ENCODE data around the gene ECSIT. TPM values are rescaled to one million over a fixed set of nuclear protein-coding genes. Genes with fewer than 3 reads are reported as not detected.

Gene ECSIT
- total RNA-seq, 4 donors from 2014 or later: 40.4 to 65.7 (median 57.8) TPM

DNA sequence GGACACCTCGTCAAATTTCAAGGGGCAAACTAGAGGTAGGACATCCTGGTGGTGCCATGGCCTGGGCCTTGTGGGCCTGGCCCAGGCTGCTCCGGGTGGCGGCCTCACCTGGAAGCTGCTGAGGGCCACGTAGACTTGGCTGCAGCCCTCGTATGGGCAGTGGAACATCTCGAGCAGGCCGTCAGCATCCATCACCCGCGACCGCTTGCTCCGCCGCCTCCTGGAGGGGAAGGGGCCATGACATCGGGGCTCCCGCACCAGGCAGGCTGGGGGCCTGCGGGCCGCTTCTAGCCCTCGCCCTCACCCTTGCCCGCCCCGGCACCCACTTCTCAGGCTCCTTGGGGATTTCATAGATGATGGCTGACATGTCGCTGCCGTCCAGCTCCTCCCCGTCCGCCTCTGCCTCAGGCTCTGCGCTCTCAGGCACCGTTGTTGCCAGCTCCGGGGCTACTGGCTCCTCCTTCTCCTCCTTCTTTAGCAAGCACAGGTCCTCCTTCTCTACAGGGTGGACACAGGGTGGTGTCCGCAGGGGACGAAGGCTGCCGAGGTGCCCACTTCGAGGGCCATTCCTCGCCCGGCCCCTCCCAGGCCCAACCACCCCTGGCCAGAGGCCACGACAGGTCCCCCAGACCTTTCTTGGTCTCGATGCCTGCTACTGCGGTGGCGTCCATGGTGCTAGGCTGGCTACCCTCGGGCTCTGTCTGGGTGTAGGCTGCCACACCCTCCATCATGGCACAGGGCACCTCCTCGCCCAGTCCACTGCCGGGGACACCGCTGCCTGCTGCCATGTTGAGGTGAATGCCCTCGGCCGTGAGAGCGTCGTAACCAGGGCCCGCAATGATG, 42.1 kb downstream of the ECSIT start:
- Histone ChIP-seq H3K4me1 (peaks cover 18% of the 10 kb centered on the region), H3K27me3 (peaks cover 23% of the 10 kb centered on the region), H3K4me3 (no peak overlapping the region), H3K27ac (no peak overlapping the region), H3K9me3 (no peaks in the 10 kb centered on the region), H3K36me3 (peaks cover 42% of the 10 kb centered on the region)
- WGBS: 77% methylated on average over 27 of the region's 45 CpGs
- DNase-seq (ENCODE audit: low spot score in 2 of 2): no peak
- TF ChIP-seq EP300 (IDR thresholded peaks at IDR 0.05) (no peak), POLR2AphosphoS5 (IDR thresholded peaks at IDR 0.05) (no peak), POLR2A (IDR thresholded peaks at IDR 0.05) (no peak)
- TF ChIP-seq, protein P1, sequence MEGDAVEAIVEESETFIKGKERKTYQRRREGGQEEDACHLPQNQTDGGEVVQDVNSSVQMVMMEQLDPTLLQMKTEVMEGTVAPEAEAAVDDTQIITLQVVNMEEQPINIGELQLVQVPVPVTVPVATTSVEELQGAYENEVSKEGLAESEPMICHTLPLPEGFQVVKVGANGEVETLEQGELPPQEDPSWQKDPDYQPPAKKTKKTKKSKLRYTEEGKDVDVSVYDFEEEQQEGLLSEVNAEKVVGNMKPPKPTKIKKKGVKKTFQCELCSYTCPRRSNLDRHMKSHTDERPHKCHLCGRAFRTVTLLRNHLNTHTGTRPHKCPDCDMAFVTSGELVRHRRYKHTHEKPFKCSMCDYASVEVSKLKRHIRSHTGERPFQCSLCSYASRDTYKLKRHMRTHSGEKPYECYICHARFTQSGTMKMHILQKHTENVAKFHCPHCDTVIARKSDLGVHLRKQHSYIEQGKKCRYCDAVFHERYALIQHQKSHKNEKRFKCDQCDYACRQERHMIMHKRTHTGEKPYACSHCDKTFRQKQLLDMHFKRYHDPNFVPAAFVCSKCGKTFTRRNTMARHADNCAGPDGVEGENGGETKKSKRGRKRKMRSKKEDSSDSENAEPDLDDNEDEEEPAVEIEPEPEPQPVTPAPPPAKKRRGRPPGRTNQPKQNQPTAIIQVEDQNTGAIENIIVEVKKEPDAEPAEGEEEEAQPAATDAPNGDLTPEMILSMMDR (IDR thresholded peaks at IDR 0.05): no peak

DNA sequence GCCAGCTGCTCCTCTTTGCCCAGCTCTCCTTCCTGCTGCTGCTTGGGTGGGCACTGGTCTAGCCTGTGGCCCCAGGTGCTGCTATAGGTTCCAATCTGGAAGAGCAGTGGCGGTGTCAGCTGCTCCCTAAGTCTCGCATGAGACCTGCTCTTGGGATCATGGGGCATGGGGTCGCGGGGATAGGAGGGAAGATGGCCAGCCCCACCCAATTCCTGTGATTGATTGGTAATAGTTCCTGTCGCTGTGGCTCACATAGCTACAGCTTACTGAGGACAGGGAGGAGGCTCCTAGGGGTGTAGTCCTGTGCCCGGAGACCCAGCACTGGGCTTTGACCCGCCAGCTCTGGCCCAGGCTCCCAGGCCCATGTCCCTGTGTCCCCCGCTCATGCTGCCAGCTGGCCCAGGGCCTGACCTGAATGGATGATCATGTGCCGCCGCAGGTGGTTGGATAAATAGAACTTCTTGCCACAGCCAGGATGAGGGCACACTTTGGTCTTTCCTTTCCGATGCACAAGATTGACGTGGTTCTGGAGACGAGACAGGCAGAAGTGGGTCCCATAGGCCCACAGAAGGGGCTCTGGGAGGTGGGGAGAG, 43.6 kb downstream of the ECSIT start:
- Histone ChIP-seq H3K27ac (no peak overlapping the region), H3K4me1 (peaks cover 31% of the 10 kb centered on the region), H3K27me3 (peaks cover 38% of the 10 kb centered on the region), H3K4me3 (no peak overlapping the region), H3K9me3 (no peaks in the 10 kb centered on the region), H3K36me3 (peaks cover 33% of the 10 kb centered on the region)
- 96% methylated on average over 13 of the region's 13 CpGs for WGBS
- TF ChIP-seq POLR2A (IDR thresholded peaks at IDR 0.05) (no peak), POLR2AphosphoS5 (IDR thresholded peaks at IDR 0.05) (no peak), EP300 (IDR thresholded peaks at IDR 0.05) (no peak)
- TF ChIP-seq, protein P1 (IDR thresholded peaks at IDR 0.05): no peak
- no peak for DNase-seq (ENCODE audit: low spot score in 2 of 2)

DNA sequence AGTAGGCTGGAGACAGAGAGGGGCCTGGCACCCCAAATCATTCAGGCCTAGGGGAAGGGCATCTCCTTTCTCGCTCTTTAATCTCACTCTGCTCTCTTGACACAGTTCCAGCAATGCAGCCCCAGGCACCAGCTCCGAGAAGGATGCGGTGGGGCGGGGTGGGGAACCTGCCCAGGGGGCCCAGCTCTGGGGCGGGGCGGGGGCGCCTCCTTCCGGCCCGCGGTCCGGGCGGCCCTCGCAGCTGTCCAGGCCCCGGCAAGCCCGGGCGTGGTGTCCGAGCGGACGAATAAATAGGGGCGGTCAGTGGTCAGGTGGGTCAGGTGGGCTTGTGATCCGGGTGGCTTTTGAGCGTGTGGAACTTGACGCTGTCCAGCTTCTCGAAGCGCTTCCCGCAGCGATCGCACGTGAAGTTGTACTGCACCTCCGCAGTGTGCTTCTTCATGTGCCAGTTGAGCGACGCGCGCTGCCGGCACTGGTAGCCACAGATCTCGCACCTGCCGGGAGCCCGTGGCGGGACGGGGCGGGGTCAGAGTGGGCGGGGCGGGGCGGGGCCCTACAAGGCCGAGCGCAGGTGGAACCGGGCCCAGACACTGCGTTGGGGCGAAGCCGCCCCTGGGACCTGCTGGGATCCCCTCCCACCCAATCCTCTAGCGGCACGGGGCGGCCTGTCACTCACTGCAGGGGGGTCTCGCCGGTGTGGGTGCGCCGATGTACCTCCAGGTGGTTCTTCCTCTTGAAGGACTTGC, 45.4 kb downstream of the ECSIT start:
- WGBS: 85% methylated on average over 13 of the region's 57 CpGs

DNA sequence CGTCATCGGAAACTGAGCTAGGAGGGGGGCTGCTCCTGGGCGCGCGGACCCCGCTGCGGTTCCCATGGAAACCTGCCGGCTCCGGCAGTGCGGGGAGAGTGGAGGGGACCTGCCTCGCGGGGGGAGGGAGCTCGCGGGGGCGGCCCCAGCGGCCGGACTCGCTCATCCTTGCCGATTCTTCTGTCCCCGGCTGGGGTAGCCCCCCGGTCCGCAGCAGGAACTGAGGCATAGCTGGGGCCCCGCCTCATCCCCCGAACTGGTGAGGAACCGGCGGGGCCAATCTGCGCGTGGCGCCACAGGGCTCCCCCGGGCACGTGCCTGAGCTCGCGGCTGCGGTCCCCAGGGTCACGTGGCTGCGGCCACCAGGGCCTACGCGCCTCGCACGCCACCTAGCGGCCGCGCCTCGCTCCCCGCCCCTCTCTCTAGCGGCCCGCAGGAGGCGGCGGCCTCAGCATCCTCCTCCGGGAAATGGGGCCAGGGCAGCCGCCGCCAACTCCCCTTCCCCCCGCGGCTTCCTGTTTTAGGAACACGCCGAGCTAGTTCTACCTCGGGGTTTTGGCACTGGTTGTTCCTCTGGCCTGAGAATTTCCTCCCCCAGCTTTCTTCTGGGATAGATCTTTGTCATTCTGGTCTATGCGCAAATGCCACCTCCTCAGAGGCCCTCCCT, 46.4 kb downstream of the ECSIT start:
- Histone ChIP-seq H3K9me3 (no peaks in the 10 kb centered on the region), H3K4me1 (peaks cover 44% of the 10 kb centered on the region), H3K36me3 (peaks cover 23% of the 10 kb centered on the region), H3K27ac (no peak overlapping the region), H3K27me3 (peaks cover 48% of the 10 kb centered on the region), H3K4me3 (peak overlapping the region; percentile 37)
- peak; percentile 87 to 88 for DNase-seq (ENCODE audit: low spot score in 2 of 2)
- 5% methylated on average over 21 of the region's 58 CpGs for WGBS
- TF ChIP-seq POLR2A (IDR thresholded peaks at IDR 0.05) (no peak), POLR2AphosphoS5 (IDR thresholded peaks at IDR 0.05) (peak in 2 of 3 donors; percentile 29 to 71), EP300 (IDR thresholded peaks at IDR 0.05) (no peak)
- TF ChIP-seq, protein P1 (IDR thresholded peaks at IDR 0.05): peak; percentile 74 to 98

More for the DNA sequence above, 45.4 kb downstream of the ECSIT start:
- DNase-seq (ENCODE audit: low spot score in 2 of 2): no peak
- Histone ChIP-seq H3K27ac (no peak overlapping the region), H3K36me3 (peaks cover 28% of the 10 kb centered on the region), H3K4me1 (peaks cover 44% of the 10 kb centered on the region), H3K27me3 (peaks cover 48% of the 10 kb centered on the region), H3K9me3 (no peaks in the 10 kb centered on the region), H3K4me3 (no peak overlapping the region)
- no peak for TF ChIP-seq EP300 (IDR thresholded peaks at IDR 0.05)
- TF ChIP-seq POLR2A (IDR thresholded peaks at IDR 0.05): no peak
- no peak for TF ChIP-seq POLR2AphosphoS5 (IDR thresholded peaks at IDR 0.05)
- TF ChIP-seq, protein P1 (IDR thresholded peaks at IDR 0.05): no peak

Measured in suprapubic skin (tissue), 4 donors.